H9 (cell line): ENCODE results near the gene LTF. TPM values are rescaled to one million over a fixed set of nuclear protein-coding genes. Genes with fewer than 3 reads are reported as not detected.
"Not testable (repeated sequence)": the region's sequence is repeated elsewhere in the genome, so short reads cannot be mapped to it uniquely, and the experiment has no call there.

ENCODE experiments used
- DNase-seq: peaks from one replicate; pipeline ENCODE4 v3.0.0-alpha.2; 2017
- H2AFZ ChIP-seq: one replicate; pipeline ENCODE4 v1.6.1; 2013; ENCODE audit warnings: mild to moderate bottlenecking, low read length, control low read depth, moderate library complexity
- H2AK5ac ChIP-seq: 2 replicates; pipeline ENCODE4 v1.6.1; 2013; ENCODE audit warnings: low read length, control low read depth, mixed read lengths; ENCODE audit not compliant: insufficient read length
- H2BK120ac ChIP-seq: one replicate; pipeline ENCODE4 v1.6.1; 2013; ENCODE audit warnings: low read depth, mild to moderate bottlenecking, low read length, control low read depth, inconsistent platforms; ENCODE audit not compliant: poor library complexity, severe bottlenecking
- H2BK12ac ChIP-seq: 2 replicates; pipeline ENCODE4 v1.6.1; 2013; ENCODE audit warnings: low read length, control low read depth, mixed read lengths, low read depth; ENCODE audit not compliant: insufficient read length
- H2BK15ac ChIP-seq: 2 replicates; pipeline ENCODE4 v1.6.1; 2013; ENCODE audit warnings: low read depth, low read length, control low read depth
- H2BK20ac ChIP-seq: one replicate; pipeline ENCODE4 v1.6.1; 2013; ENCODE audit warnings: low read depth, mild to moderate bottlenecking, low read length, control low read depth, inconsistent platforms; ENCODE audit not compliant: poor library complexity, severe bottlenecking
- H2BK5ac ChIP-seq: 2 replicates; pipeline ENCODE4 v1.6.1; 2013; ENCODE audit warnings: low read length, control low read depth, mixed read lengths; ENCODE audit not compliant: insufficient read length
- H3K14ac ChIP-seq: 2 replicates; pipeline ENCODE4 v1.6.1; 2013; ENCODE audit warnings: low read length, control low read depth; ENCODE audit not compliant: insufficient read depth
- H3K18ac ChIP-seq: 2 replicates; pipeline ENCODE4 v1.6.1; 2013; ENCODE audit warnings: low read depth, mild to moderate bottlenecking, mixed read lengths, low read length, control low read depth; ENCODE audit not compliant: insufficient read length
- H3K23ac ChIP-seq: 2 replicates; pipeline ENCODE4 v1.6.1; 2013; ENCODE audit warnings: low read length, control low read depth, mixed read lengths, low read depth; ENCODE audit not compliant: insufficient read length
- H3K23me2 ChIP-seq: 2 replicates; pipeline ENCODE4 v1.6.1; 2013; ENCODE audit warnings: low read depth, mild to moderate bottlenecking, mixed read lengths, low read length, control low read depth; ENCODE audit not compliant: insufficient read length, poor library complexity, severe bottlenecking
- H3K27ac ChIP-seq: 2 replicates; pipeline ENCODE4 v1.5.1; 2013; ENCODE audit warnings: low read length, control low read depth, mixed read lengths, low read depth; ENCODE audit not compliant: insufficient read length
- H3K27me3 ChIP-seq: 2 replicates; pipeline ENCODE4 v1.6.1; 2013; ENCODE audit warnings: low read length, control low read depth, inconsistent platforms; ENCODE audit not compliant: insufficient read depth
- H3K4ac ChIP-seq: 2 replicates; pipeline ENCODE4 v1.6.1; 2013; ENCODE audit warnings: low read depth, mild to moderate bottlenecking, control low read depth, inconsistent platforms, low read length, moderate library complexity
- H3K4me1 ChIP-seq: 2 replicates; pipeline ENCODE4 v1.6.1; 2013; ENCODE audit warnings: low read length, control low read depth, inconsistent platforms; ENCODE audit not compliant: insufficient read depth
- H3K4me2 ChIP-seq: 2 replicates; pipeline ENCODE4 v1.6.1; 2013; ENCODE audit warnings: low read length, control low read depth, mixed read lengths; ENCODE audit not compliant: insufficient read length, insufficient read depth
- H3K56ac ChIP-seq: 2 replicates; pipeline ENCODE4 v1.6.1; 2013; ENCODE audit warnings: low read depth, mild to moderate bottlenecking, mixed read lengths, low read length, control low read depth; ENCODE audit not compliant: insufficient read length
- H3K79me1 ChIP-seq: 2 replicates; pipeline ENCODE4 v1.6.1; 2013; ENCODE audit warnings: low read depth, mild to moderate bottlenecking, moderate library complexity, low read length, control low read depth, inconsistent platforms; ENCODE audit not compliant: insufficient read depth, poor library complexity, severe bottlenecking
- H3K79me2 ChIP-seq: 2 replicates; pipeline ENCODE4 v1.6.1; 2013; ENCODE audit warnings: low read length, control low read depth, inconsistent platforms; ENCODE audit not compliant: insufficient read depth
- H3K9ac ChIP-seq: 2 replicates; pipeline ENCODE4 v1.6.1; 2013; ENCODE audit warnings: low read length, control low read depth, mixed read lengths; ENCODE audit not compliant: insufficient read length; ENCODE audit errors: extremely low read depth
- H3K9me3 ChIP-seq: one replicate; pipeline ENCODE4 v1.6.1; 2013; ENCODE audit warnings: low read depth, low read length, inconsistent platforms; ENCODE audit not compliant: control insufficient read depth
- H3T11ph ChIP-seq: one replicate; pipeline ENCODE4 v1.6.1; 2013; ENCODE audit warnings: mild to moderate bottlenecking, low read length, control low read depth, inconsistent platforms
- H4K20me1 ChIP-seq: one replicate; pipeline ENCODE4 v1.6.1; 2013; ENCODE audit not compliant: control insufficient read depth, insufficient read length, insufficient read depth
- H4K5ac ChIP-seq: 2 replicates; pipeline ENCODE4 v1.6.1; 2013; ENCODE audit warnings: low read depth, mild to moderate bottlenecking, mixed read lengths, low read length, control low read depth; ENCODE audit not compliant: insufficient read length
- H4K8ac ChIP-seq: replicated peaks from 2 replicates; pipeline ENCODE4 v1.6.1; 2013; ENCODE audit warnings: low read length, control low read depth, mixed read lengths, low read depth; ENCODE audit not compliant: insufficient read length
- H4K91ac ChIP-seq: 2 replicates; pipeline ENCODE4 v1.6.1; 2013; ENCODE audit warnings: low read depth, mild to moderate bottlenecking, moderate library complexity, mixed read lengths, low read length, control low read depth; ENCODE audit not compliant: insufficient read length
- H3K27ac Mint-ChIP-seq, 3 experiments: 2 replicates in 2 of 3; 3 replicates in 1 of 3; pipeline ENCODE4 v1.8.0; 2020 to 2021; ENCODE audit warnings: mixed read lengths in 3 of 3, mild to moderate bottlenecking in 1 of 3, moderate library complexity in 1 of 3
- H3K27me3 Mint-ChIP-seq: 2 replicates; pipeline ENCODE4 v1.8.0; 2021; ENCODE audit warnings: low read depth, mild to moderate bottlenecking, moderate library complexity, mixed read lengths
- H3K36me3 Mint-ChIP-seq, 3 experiments: 2 replicates in 2 of 3; 3 replicates in 1 of 3; pipeline ENCODE4 v1.8.0; 2020 to 2021; ENCODE audit warnings: low read depth in 3 of 3, mixed read lengths in 3 of 3; ENCODE audit not compliant: insufficient read depth in 1 of 3
- H3K4me1 Mint-ChIP-seq, 2 experiments: 2 replicates each; pipeline ENCODE4 v1.8.0; 2020; ENCODE audit warnings: mixed read lengths in 2 of 2
- H3K4me3 Mint-ChIP-seq, 2 experiments: 2 replicates in 1 of 2; 3 replicates in 1 of 2; pipeline ENCODE4 v1.8.0; 2020 to 2021; ENCODE audit warnings: mild to moderate bottlenecking in 2 of 2, mixed read lengths in 2 of 2, moderate library complexity in 1 of 2
- H3K9me3 Mint-ChIP-seq, 2 experiments: 2 replicates in 1 of 2; 3 replicates in 1 of 2; pipeline ENCODE4 v1.8.0; 2020; ENCODE audit warnings: mild to moderate bottlenecking in 2 of 2, mixed read lengths in 2 of 2, moderate library complexity in 1 of 2
- WGBS: extraction: QIAGEN DNeasy Blood & Tissue Kit; methylation state at CpG from one replicate; pipeline ENCODE4 v1.1.7; 2013; ENCODE audit warnings: missing lambda C conversion rate, low lambda C conversion rate, mixed read lengths; ENCODE audit not compliant: insufficient read length; ENCODE audit errors: extremely low coverage; 5-methylcytosine and 5-hydroxymethylcytosine counted together
- total RNA-seq: library from RNA; stranded (reverse); gene quantifications from 2 replicates; pipeline ENCODE4 v1.2.1, GENCODE V29; 2021
- TF ChIP-seq, protein P1 (sequence below): fragments of 200-600 bp; sonication (generic); conservative IDR thresholded peaks from 3 replicates; pipeline ENCODE4 v1.8.0; 2021; ENCODE audit warnings: antibody characterized with exemption, mild to moderate bottlenecking

Gene LTF
- total RNA-seq, 1 experiment from 2014 or later = not detected

- H3K56ac ChIP-seq = no peak overlapping the region
- H2BK20ac ChIP-seq = no peak overlapping the region
- Mint-ChIP-seq H3K36me3 (peaks cover 6 to 12% (median 6%) of the 10 kb centered on the region in 3 experiments), H3K27me3 (no peaks in the 10 kb centered on the region; the same call in 1 of the 2 replicates), H3K4me1 (peaks cover 0 to 1% of the 10 kb centered on the region in 2 experiments; a peak in 1 of 4 replicates), H3K4me3 (no peak overlapping the region), H3K9me3 (peaks cover 15 to 24% of the 10 kb centered on the region in 2 experiments), H3K27ac (no peak overlapping the region)
- H2AFZ ChIP-seq = no peak overlapping the region
- no peaks in the 10 kb centered on the region for H3K9me3 ChIP-seq
- no peak overlapping the region for H2BK5ac ChIP-seq
- no peaks in the 10 kb centered on the region for H4K20me1 ChIP-seq
- H3K9ac ChIP-seq = no peak overlapping the region
- H3K79me1 ChIP-seq = no peaks in the 10 kb centered on the region
- DNase-seq = no peak
- no peaks in the 10 kb centered on the region for H3K23me2 ChIP-seq
- no peak overlapping the region for H3K14ac ChIP-seq
- no peak overlapping the region for H3T11ph ChIP-seq
- H3K4me2 ChIP-seq = no peak overlapping the region
- H4K91ac ChIP-seq = no peak overlapping the region
- H3K27me3 ChIP-seq = no peaks in the 10 kb centered on the region
- no peak overlapping the region for H2BK12ac ChIP-seq
- no peak overlapping the region for H2AK5ac ChIP-seq
- no peak overlapping the region for H3K23ac ChIP-seq
- no peak overlapping the region for H4K8ac ChIP-seq
- H3K4ac ChIP-seq = no peak overlapping the region
- H2BK15ac ChIP-seq = no peak overlapping the region
- WGBS = no CpG with 5 or more reads among the region's 1 CpG
- no peak overlapping the region for H3K18ac ChIP-seq
- TF ChIP-seq, protein P1, sequence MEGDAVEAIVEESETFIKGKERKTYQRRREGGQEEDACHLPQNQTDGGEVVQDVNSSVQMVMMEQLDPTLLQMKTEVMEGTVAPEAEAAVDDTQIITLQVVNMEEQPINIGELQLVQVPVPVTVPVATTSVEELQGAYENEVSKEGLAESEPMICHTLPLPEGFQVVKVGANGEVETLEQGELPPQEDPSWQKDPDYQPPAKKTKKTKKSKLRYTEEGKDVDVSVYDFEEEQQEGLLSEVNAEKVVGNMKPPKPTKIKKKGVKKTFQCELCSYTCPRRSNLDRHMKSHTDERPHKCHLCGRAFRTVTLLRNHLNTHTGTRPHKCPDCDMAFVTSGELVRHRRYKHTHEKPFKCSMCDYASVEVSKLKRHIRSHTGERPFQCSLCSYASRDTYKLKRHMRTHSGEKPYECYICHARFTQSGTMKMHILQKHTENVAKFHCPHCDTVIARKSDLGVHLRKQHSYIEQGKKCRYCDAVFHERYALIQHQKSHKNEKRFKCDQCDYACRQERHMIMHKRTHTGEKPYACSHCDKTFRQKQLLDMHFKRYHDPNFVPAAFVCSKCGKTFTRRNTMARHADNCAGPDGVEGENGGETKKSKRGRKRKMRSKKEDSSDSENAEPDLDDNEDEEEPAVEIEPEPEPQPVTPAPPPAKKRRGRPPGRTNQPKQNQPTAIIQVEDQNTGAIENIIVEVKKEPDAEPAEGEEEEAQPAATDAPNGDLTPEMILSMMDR = no peak
- H4K5ac ChIP-seq = no peak overlapping the region
- H3K27ac ChIP-seq = no peak overlapping the region
- H3K4me1 ChIP-seq = no peaks in the 10 kb centered on the region; the same call in 1 of the 2 replicates
- no peak overlapping the region for H2BK120ac ChIP-seq
- no peaks in the 10 kb centered on the region for H3K79me2 ChIP-seq
These were observed 30.9 kb downstream of the LTF start for GRCh38 chr3:46433841-46434240.

DNA sequence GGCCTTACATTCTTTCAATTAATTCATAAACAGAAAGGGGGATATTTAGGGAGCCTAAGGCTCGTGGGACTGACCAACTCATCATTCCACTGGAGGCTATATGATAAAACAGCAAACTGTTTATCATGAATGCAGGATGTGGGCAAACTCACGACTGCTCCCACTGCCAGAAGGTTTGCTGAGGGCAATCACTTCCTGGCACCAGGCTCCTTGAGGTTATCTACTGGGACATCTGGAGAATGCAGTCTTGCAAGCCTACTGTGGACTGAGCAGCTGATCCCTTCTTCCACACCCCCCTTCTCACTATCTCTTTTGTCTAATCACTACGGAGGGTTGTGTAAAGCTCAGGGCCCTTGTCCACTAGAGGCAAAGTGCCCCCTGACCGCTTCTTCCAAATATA lies 31.6 kb downstream of the LTF start:
- not testable (repeated sequence) for H3K4ac ChIP-seq, H3K9me3 ChIP-seq, H4K8ac ChIP-seq, H3K9ac ChIP-seq, H2BK120ac ChIP-seq, H2BK12ac ChIP-seq, H3K27me3 ChIP-seq, H2AFZ ChIP-seq, H3K4me1 ChIP-seq, H2BK5ac ChIP-seq, H2AK5ac ChIP-seq, H3K23ac ChIP-seq, H4K5ac ChIP-seq, H3K4me2 ChIP-seq, H4K91ac ChIP-seq, H3K18ac ChIP-seq, H3K27me3 Mint-ChIP-seq, H3K79me1 ChIP-seq, H3K56ac ChIP-seq, H2BK15ac ChIP-seq, H3K27ac ChIP-seq, H4K20me1 ChIP-seq, H3K4me3 Mint-ChIP-seq, H3K23me2 ChIP-seq, H3K79me2 ChIP-seq, H3K4me1 Mint-ChIP-seq, H2BK20ac ChIP-seq, DNase-seq, H3K27ac Mint-ChIP-seq, H3K14ac ChIP-seq, H3T11ph ChIP-seq
- H3K36me3 Mint-ChIP-seq = peaks cover 6 to 12% (median 6%) of the 10 kb centered on the region in 3 experiments
- H3K9me3 Mint-ChIP-seq = peaks cover 15 to 24% of the 10 kb centered on the region in 2 experiments
- no CpG with 5 or more reads among the region's 4 CpGs for WGBS
